Neural progenitor cell (in vitro differentiated cells): ENCODE data around the gene DYNLT2. TPM values are rescaled to one million over a fixed set of nuclear protein-coding genes. Genes with fewer than 3 reads are reported as not detected.

ENCODE experiments used
- DNase-seq: peaks from one replicate; pipeline ENCODE4 v3.0.0-alpha.2; 2016; ENCODE audit warnings: low spot score
- H2AFZ ChIP-seq: fragments of 200-600 bp; sonication (generic); replicated peaks from 2 replicates; pipeline ENCODE4 v1.6.1; 2016; ENCODE audit warnings: antibody characterized with exemption
- H3F3A ChIP-seq: fragments of 200-600 bp; sonication (generic); 2 replicates; pipeline ENCODE4 v1.6.1; 2016; ENCODE audit warnings: antibody characterized with exemption, low read depth
- H3K27ac ChIP-seq: fragments of 200-600 bp; sonication (generic); 2 replicates; pipeline ENCODE4 v1.5.1; 2016; ENCODE audit warnings: mild to moderate bottlenecking
- H3K27me3 ChIP-seq: fragments of 200-600 bp; sonication (generic); 2 replicates; pipeline ENCODE4 v1.6.1; 2016; ENCODE audit warnings: mild to moderate bottlenecking, moderate library complexity
- H3K36me3 ChIP-seq: fragments of 200-600 bp; sonication (generic); 2 replicates; pipeline ENCODE4 v1.5.1; 2016
- H3K4me1 ChIP-seq: fragments of 200-600 bp; sonication (generic); 2 replicates; pipeline ENCODE4 v1.6.1; 2016; ENCODE audit warnings: mixed run types
- H3K4me2 ChIP-seq: fragments of 200-600 bp; sonication (generic); 2 replicates; pipeline ENCODE4 v1.6.1; 2016
- H3K4me3 ChIP-seq: fragments of 200-600 bp; sonication (generic); 2 replicates; pipeline ENCODE4 v1.5.1; 2016
- H3K79me2 ChIP-seq: fragments of 200-600 bp; sonication (generic); 2 replicates; pipeline ENCODE4 v1.6.1; 2016; ENCODE audit warnings: low read depth
- H3K9ac ChIP-seq: fragments of 200-600 bp; sonication (generic); 2 replicates; pipeline ENCODE4 v1.6.1; 2016
- H3K9me3 ChIP-seq: fragments of 200-600 bp; sonication (generic); 2 replicates; pipeline ENCODE4 v1.5.1; 2016; ENCODE audit warnings: low read depth
- H4K20me1 ChIP-seq: fragments of 200-600 bp; sonication (generic); 2 replicates; pipeline ENCODE4 v1.6.1; 2016; ENCODE audit warnings: low read depth
- H3K27ac Mint-ChIP-seq: 3 replicates; pipeline ENCODE4 v1.8.0; 2021; ENCODE audit warnings: mixed read lengths
- H3K27me3 Mint-ChIP-seq: 2 replicates; pipeline ENCODE4 v1.8.0; 2022; ENCODE audit warnings: low read depth, mild to moderate bottlenecking, inconsistent platforms, moderate library complexity, mixed read lengths; ENCODE audit not compliant: insufficient read depth
- H3K36me3 Mint-ChIP-seq: 3 replicates; pipeline ENCODE4 v1.8.0; 2021; ENCODE audit warnings: mixed read lengths
- H3K4me1 Mint-ChIP-seq: 3 replicates; pipeline ENCODE4 v1.8.0; 2021; ENCODE audit warnings: mixed read lengths
- H3K4me3 Mint-ChIP-seq: 3 replicates; pipeline ENCODE4 v1.8.0; 2021; ENCODE audit warnings: mild to moderate bottlenecking, moderate library complexity, mixed read lengths
- H3K9me3 Mint-ChIP-seq: 3 replicates; pipeline ENCODE4 v1.8.0; 2020; ENCODE audit warnings: mixed read lengths
- EZH2 ChIP-seq: fragments of 200-600 bp; sonication (generic); IDR thresholded peaks from 2 replicates; pipeline ENCODE4 v1.6.1; 2017; ENCODE audit warnings: antibody characterized with exemption, mild to moderate bottlenecking, moderate library complexity
- EZH2phosphoT487 ChIP-seq: fragments of 200-600 bp; sonication (generic); IDR thresholded peaks from 2 replicates; pipeline ENCODE4 v1.6.1; 2017; ENCODE audit warnings: antibody characterized with exemption
- total RNA-seq: library from RNA; depleted of rRNA; stranded (reverse); fragments of >200 nt; gene quantifications from 2 replicates; pipeline ENCODE4 v1.2.3, GENCODE V29; 2015; ENCODE audit warnings: low replicate concordance
- TF ChIP-seq, protein P1 (sequence below): fragments of 200-600 bp; sonication (generic); IDR thresholded peaks from 2 replicates; pipeline ENCODE4 v1.5.1; 2017; ENCODE audit warnings: antibody characterized with exemption, mild to moderate bottlenecking

DYNLT2 gene
- total RNA-seq, 1 donor from 2014 or later, result 4.7 TPM

DNA sequence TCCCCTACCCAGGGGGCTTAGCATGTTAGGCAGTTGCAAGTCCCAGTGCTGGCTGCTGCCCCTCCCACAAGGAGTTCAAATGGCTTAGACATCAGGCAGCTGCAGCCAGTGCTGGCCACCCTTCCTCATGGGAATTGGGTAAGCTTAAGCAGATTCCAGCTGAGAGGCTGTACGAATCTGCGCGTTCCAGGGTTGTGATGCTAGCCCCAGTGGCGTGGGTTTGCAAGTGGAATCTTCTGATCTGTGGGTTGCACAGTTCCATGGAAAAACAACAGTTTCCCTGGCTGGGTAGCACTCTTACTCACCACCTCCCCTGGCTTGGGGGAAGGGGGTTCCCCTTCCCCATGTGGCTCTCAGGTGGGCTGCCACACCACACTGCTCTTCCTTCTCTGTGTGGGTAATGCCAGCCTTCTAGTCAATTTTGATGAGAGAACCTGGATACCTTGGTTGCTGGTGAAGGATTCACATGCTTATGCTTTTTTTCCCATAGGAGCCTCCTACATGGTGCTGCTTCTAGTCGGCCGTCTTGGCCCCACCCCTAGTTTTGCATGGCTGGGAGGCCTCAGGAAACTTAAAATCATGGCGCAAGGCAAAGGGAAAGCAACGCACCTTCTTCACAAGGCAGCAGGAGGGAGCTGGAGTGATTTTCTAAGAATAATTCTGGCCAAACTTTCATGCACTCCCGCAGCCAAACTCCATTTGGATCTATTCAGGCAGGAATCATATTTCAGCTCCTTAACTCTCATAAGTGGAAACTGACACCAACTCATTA lies 13.0 kb downstream of the DYNLT2 start:
- Histone ChIP-seq H3K9ac (no peak overlapping the region), H3K27ac (no peak overlapping the region), H3F3A (no peaks in the 10 kb centered on the region), H3K36me3 (no peaks in the 10 kb centered on the region), H3K79me2 (no peaks in the 10 kb centered on the region), H3K4me2 (no peak overlapping the region), H2AFZ (peak overlapping the region; percentile 34), H3K9me3 (no peaks in the 10 kb centered on the region), H3K4me3 (no peak overlapping the region), H4K20me1 (no peaks in the 10 kb centered on the region), H3K27me3 (no peaks in the 10 kb centered on the region), H3K4me1 (no peaks in the 10 kb centered on the region)
- Mint-ChIP-seq H3K27ac (no peak overlapping the region), H3K9me3 (peaks cover 3% of the 10 kb centered on the region), H3K36me3 (no peaks in the 10 kb centered on the region), H3K4me1 (peaks cover 3% of the 10 kb centered on the region), H3K27me3 (peaks cover 3% of the 10 kb centered on the region), H3K4me3 (no peak overlapping the region)
- TF ChIP-seq EZH2phosphoT487 (no peak), EZH2 (no peak)
- TF ChIP-seq, protein P1, sequence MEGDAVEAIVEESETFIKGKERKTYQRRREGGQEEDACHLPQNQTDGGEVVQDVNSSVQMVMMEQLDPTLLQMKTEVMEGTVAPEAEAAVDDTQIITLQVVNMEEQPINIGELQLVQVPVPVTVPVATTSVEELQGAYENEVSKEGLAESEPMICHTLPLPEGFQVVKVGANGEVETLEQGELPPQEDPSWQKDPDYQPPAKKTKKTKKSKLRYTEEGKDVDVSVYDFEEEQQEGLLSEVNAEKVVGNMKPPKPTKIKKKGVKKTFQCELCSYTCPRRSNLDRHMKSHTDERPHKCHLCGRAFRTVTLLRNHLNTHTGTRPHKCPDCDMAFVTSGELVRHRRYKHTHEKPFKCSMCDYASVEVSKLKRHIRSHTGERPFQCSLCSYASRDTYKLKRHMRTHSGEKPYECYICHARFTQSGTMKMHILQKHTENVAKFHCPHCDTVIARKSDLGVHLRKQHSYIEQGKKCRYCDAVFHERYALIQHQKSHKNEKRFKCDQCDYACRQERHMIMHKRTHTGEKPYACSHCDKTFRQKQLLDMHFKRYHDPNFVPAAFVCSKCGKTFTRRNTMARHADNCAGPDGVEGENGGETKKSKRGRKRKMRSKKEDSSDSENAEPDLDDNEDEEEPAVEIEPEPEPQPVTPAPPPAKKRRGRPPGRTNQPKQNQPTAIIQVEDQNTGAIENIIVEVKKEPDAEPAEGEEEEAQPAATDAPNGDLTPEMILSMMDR, result no peak
- no peak for DNase-seq

GRCh38 chr6:169729961-169730360 lies 21.4 kb downstream of the DYNLT2 start:
- Histone ChIP-seq H3K4me1 (peaks cover 11% of the 10 kb centered on the region), H3F3A (peaks cover 15% of the 10 kb centered on the region), H3K79me2 (peaks cover 16% of the 10 kb centered on the region), H3K4me2 (no peak overlapping the region), H3K4me3 (no peak overlapping the region), H3K27ac (no peak overlapping the region), H3K27me3 (no peaks in the 10 kb centered on the region), H3K9me3 (no peaks in the 10 kb centered on the region), H3K36me3 (no peaks in the 10 kb centered on the region), H2AFZ (no peak overlapping the region), H3K9ac (no peak overlapping the region), H4K20me1 (peaks cover 8% of the 10 kb centered on the region)
- Mint-ChIP-seq H3K27me3 (peaks cover 8% of the 10 kb centered on the region), H3K4me3 (no peak overlapping the region), H3K36me3 (no peaks in the 10 kb centered on the region), H3K27ac (no peak overlapping the region), H3K9me3 (peaks cover 5% of the 10 kb centered on the region), H3K4me1 (peaks cover 20% of the 10 kb centered on the region)
- no peak for TF ChIP-seq EZH2
- TF ChIP-seq, protein P1, result no peak
- TF ChIP-seq EZH2phosphoT487, result no peak
- no peak for DNase-seq

- peaks cover 32% of the 10 kb centered on the region for H3K79me2 ChIP-seq
- no peak overlapping the region for H3K4me2 ChIP-seq
- H3K9me3 Mint-ChIP-seq, result peaks cover 2% of the 10 kb centered on the region
- H3K27me3 Mint-ChIP-seq, result peaks cover 11% of the 10 kb centered on the region
- H3K4me1 ChIP-seq, result peaks cover 23% of the 10 kb centered on the region
- H3K9ac ChIP-seq, result no peak overlapping the region
- peaks cover 27% of the 10 kb centered on the region for H3K4me1 Mint-ChIP-seq
- no peak overlapping the region for H3K27ac Mint-ChIP-seq
- H3K36me3 ChIP-seq, result no peaks in the 10 kb centered on the region
- no peak overlapping the region for H3K4me3 ChIP-seq
- no peaks in the 10 kb centered on the region for H3K36me3 Mint-ChIP-seq
- H3F3A ChIP-seq, result peaks cover 31% of the 10 kb centered on the region
- DNase-seq, result no peak
- TF ChIP-seq EZH2phosphoT487 (no peak), EZH2 (no peak)
- TF ChIP-seq, protein P1, result no peak
- no peak overlapping the region for H3K27ac ChIP-seq
- no peaks in the 10 kb centered on the region for H3K27me3 ChIP-seq
- H3K4me3 Mint-ChIP-seq, result no peak overlapping the region
- peaks cover 23% of the 10 kb centered on the region for H4K20me1 ChIP-seq
- H2AFZ ChIP-seq, result no peak overlapping the region
- H3K9me3 ChIP-seq, result no peaks in the 10 kb centered on the region
These were observed 24.4 kb downstream of the DYNLT2 start for GRCh38 chr6:169726963-169727362.
